Uterus (tissue), 4 donors: ENCODE measurements around the gene LYPD6. TPM values are rescaled to one million over a fixed set of nuclear protein-coding genes. Genes with fewer than 3 reads are reported as not detected.

Source experiments
- DNase-seq, 2 donors: peaks; one replicate each; pipeline ENCODE4 v3.0.0-alpha.2; 2019 to 2020
- H3K27ac ChIP-seq, 2 donors: fragments of 200-600 bp; sonication (generic); 1 replicate in 1 of 2; 2 replicates in 1 of 2; pipeline ENCODE4 v1.5.1; 2016 to 2018
- H3K27me3 ChIP-seq, 2 donors: fragments of 200-600 bp; sonication (generic); one replicate each; pipeline ENCODE4 v1.5.1; 2018 to 2019; ENCODE audit warnings: control low read depth in 1 of 2
- H3K36me3 ChIP-seq, 2 donors: fragments of 200-600 bp; sonication (generic); one replicate each; pipeline ENCODE4 v1.5.1; 2019; ENCODE audit warnings: control low read depth in 1 of 2
- H3K4me1 ChIP-seq, 2 donors: fragments of 200-600 bp; sonication (generic); one replicate each; pipeline ENCODE4 v1.5.1; 2018 to 2019; ENCODE audit warnings: control low read depth in 1 of 2
- H3K4me3 ChIP-seq, 2 donors: fragments of 200-600 bp; sonication (generic); 1 replicate in 1 of 2; 2 replicates in 1 of 2; pipeline ENCODE4 v1.5.1; 2018 to 2019; ENCODE audit warnings: mild to moderate bottlenecking in 1 of 2
- H3K9me3 ChIP-seq, 2 donors: fragments of 200-600 bp; sonication (generic); one replicate each; pipeline ENCODE4 v1.5.1; 2019; ENCODE audit warnings: control low read depth in 1 of 2
- CTCF ChIP-seq, 4 experiments: fragments of 200-600 bp in 2 of 4; fragments of 450-650 bp in 2 of 4; sonication (generic) in 2 of 4; IDR thresholded peaks; one replicate each; pipeline ENCODE4 v1.5.1; 2016 to 2019; ENCODE audit warnings: antibody characterized with exemption in 4 of 4, mild to moderate bottlenecking in 2 of 4, moderate library complexity in 1 of 4
- POLR2A ChIP-seq, 2 donors: fragments of 450-650 bp; IDR thresholded peaks; one replicate each; pipeline ENCODE4 v1.6.1; 2016; ENCODE audit warnings: antibody characterized with exemption in 2 of 2, mild to moderate bottlenecking in 1 of 2, moderate library complexity in 1 of 2
- intact Hi-C: fragments of 100-400 bp; cut with DNase I; formaldehyde crosslinking; loops from one replicate; pipeline ENCODE4 v1.15.1; 2023; ENCODE audit warnings: low total_unique reads
- total RNA-seq, 4 donors: library from RNA; depleted of rRNA in 3 of 4; stranded (reverse); fragments of >200 nt in 3 of 4; gene quantifications; one replicate each; pipeline versions ENCODE4 v1.1.0 to v1.2.4, GENCODE V29; 2014 to 2023
- donor health status: DM: yes; HTN: yes; CAD: no.

Gene LYPD6
- total RNA-seq, 4 donors from 2014 or later = 0.29 to 23.7 (median 1.7) TPM

- Histone ChIP-seq H3K4me1 (no peaks in the 10 kb centered on the region), H3K27me3 (no peaks in the 10 kb centered on the region), H3K4me3 (no peak overlapping the region), H3K27ac (no peak overlapping the region), H3K9me3 (no peaks in the 10 kb centered on the region), H3K36me3 (no peaks in the 10 kb centered on the region)
- no peak for DNase-seq
- intact Hi-C loops = no loop called here
- TF ChIP-seq CTCF (IDR thresholded peaks at IDR 0.05) = no peak
- no peak for TF ChIP-seq POLR2A (IDR thresholded peaks at IDR 0.05)
Measured at GRCh38 chr2:149394864-149395263, 64.5 kb downstream of the LYPD6 start.

- intact Hi-C loops = no loop called here
- no peak for TF ChIP-seq POLR2A (IDR thresholded peaks at IDR 0.05)
- no peak for TF ChIP-seq CTCF (IDR thresholded peaks at IDR 0.05)
- Histone ChIP-seq H3K27ac (no peak overlapping the region), H3K4me1 (no peaks in the 10 kb centered on the region), H3K4me3 (no peak overlapping the region), H3K27me3 (no peaks in the 10 kb centered on the region), H3K36me3 (no peaks in the 10 kb centered on the region), H3K9me3 (no peaks in the 10 kb centered on the region)
- no peak for DNase-seq
Measured at GRCh38 chr2:149399934-149400615, 69.7 kb downstream of the LYPD6 start.

- Histone ChIP-seq H3K36me3 (no peaks in the 10 kb centered on the region), H3K27me3 (no peaks in the 10 kb centered on the region), H3K9me3 (no peaks in the 10 kb centered on the region), H3K4me3 (no peak overlapping the region), H3K27ac (no peak overlapping the region), H3K4me1 (no peaks in the 10 kb centered on the region)
- intact Hi-C loops = no loop called here
- DNase-seq = no peak
- TF ChIP-seq CTCF (IDR thresholded peaks at IDR 0.05) = no peak
- no peak for TF ChIP-seq POLR2A (IDR thresholded peaks at IDR 0.05)
Measured at GRCh38 chr2:149400997-149401396, 70.6 kb downstream of the LYPD6 start.

GRCh38 chr2:149409506-149409905 is 79.1 kb downstream of the LYPD6 start:
- no peak for DNase-seq
- Histone ChIP-seq H3K36me3 (no peaks in the 10 kb centered on the region), H3K9me3 (no peaks in the 10 kb centered on the region), H3K4me3 (no peak overlapping the region), H3K27ac (no peak overlapping the region), H3K27me3 (no peaks in the 10 kb centered on the region), H3K4me1 (no peaks in the 10 kb centered on the region)
- intact Hi-C loops = no loop called here
- TF ChIP-seq POLR2A (IDR thresholded peaks at IDR 0.05) (no peak), CTCF (IDR thresholded peaks at IDR 0.05) (no peak)

GRCh38 chr2:149410701-149411484 is 80.5 kb downstream of the LYPD6 start:
- no peak for TF ChIP-seq POLR2A (IDR thresholded peaks at IDR 0.05)
- TF ChIP-seq CTCF (IDR thresholded peaks at IDR 0.05) = no peak
- no peaks in the 10 kb centered on the region for H3K9me3 ChIP-seq
- H3K4me3 ChIP-seq = no peak overlapping the region
- intact Hi-C loops = no loop called here
- H3K36me3 ChIP-seq = no peaks in the 10 kb centered on the region
- H3K27me3 ChIP-seq = no peaks in the 10 kb centered on the region
- no peak overlapping the region for H3K27ac ChIP-seq
- DNase-seq = no peak
- H3K4me1 ChIP-seq = no peaks in the 10 kb centered on the region
